UCSD-AML1 (cell line): ENCODE measurements around the gene THY1.
"Not testable (repeated sequence)": the region's sequence is repeated elsewhere in the genome, so short reads cannot be mapped to it uniquely, and the experiment has no call there.

Experiments
- DNase-seq: peaks from one replicate; lab custom pipeline; 2025; ENCODE audit not compliant: unreplicated experiment; lab: John Stamatoyannopoulos, UW

The THY1 gene

GRCh38 chr11:119388103-119388502 lies 34.9 kb downstream of the THY1 start:
- DNase-seq, result no peak

GRCh38 chr11:119384332-119384731 lies 38.6 kb downstream of the THY1 start:
- no peak for DNase-seq

GRCh38 chr11:119382513-119382912 lies 40.5 kb downstream of the THY1 start:
- DNase-seq, result not testable (repeated sequence)

GRCh38 chr11:119382101-119382500 lies 40.9 kb downstream of the THY1 start:
- no peak for DNase-seq

GRCh38 chr11:119381181-119381988 lies 41.6 kb downstream of the THY1 start, which contains the start of gene USP2:
Gene USP2, minus strand, starts transcription at chr11:119381690. Its CDS starts 8,210 bp downstream, at chr11:119373480.
- peak; percentile 95 for DNase-seq

- DNase-seq, result no peak
Measured at GRCh38 chr11:119380827-119381180, 42.2 kb downstream of the THY1 start.

- DNase-seq, result no peak
Measured at GRCh38 chr11:119380160-119380826, 42.7 kb downstream of the THY1 start.

GRCh38 chr11:119378851-119379465 lies 44.0 kb downstream of the THY1 start:
- DNase-seq, result no peak

- DNase-seq, result no peak
Measured at GRCh38 chr11:119377961-119378667, 44.9 kb downstream of the THY1 start.

- no peak for DNase-seq
Measured at GRCh38 chr11:119377112-119377901, 45.7 kb downstream of the THY1 start.

- DNase-seq, result no peak
Measured at GRCh38 chr11:119376197-119376847, 46.6 kb downstream of the THY1 start.

GRCh38 chr11:119375337-119376196 lies 47.4 kb downstream of the THY1 start:
- no peak for DNase-seq

- DNase-seq, result no peak
Measured at GRCh38 chr11:119374632-119375336, 48.2 kb downstream of the THY1 start.

- DNase-seq, result peak; percentile 74
Measured at GRCh38 chr11:119373921-119374631, 48.9 kb downstream of the THY1 start.

- no peak for DNase-seq
Measured at GRCh38 chr11:119373059-119373920, 49.7 kb downstream of the THY1 start.

- no peak for DNase-seq
Measured at GRCh38 chr11:119372260-119373058, 50.5 kb downstream of the THY1 start.
